Measurements from ENCODE around the gene TNK1.
"Not testable (repeated sequence)": the region's sequence is repeated elsewhere in the genome, so short reads cannot be mapped to it uniquely, and the experiment has no call there.

TNK1 gene

GRCh38 chr17:7380855-7381683 lies at the start of gene TNK1:
TNK1 (plus strand) TSS chr17:7381089; CDS start chr17:7382927, 1,838 bp downstream.
- no peak for DNase-seq (ENCODE audit: low read depth)
- H3K4me3 ChIP-seq (ENCODE audit: low read depth, low read length): no peak within 1 kb of the TSS
- no peak for TF ChIP-seq CTCF (IDR thresholded peaks at IDR 0.05; ENCODE audit: low read depth, low read length)
- no peak for TF ChIP-seq MYC (IDR thresholded peaks at IDR 0.05; ENCODE audit: low read depth, low read length)
- no peak for TF ChIP-seq POLR2A (IDR thresholded peaks at IDR 0.05; ENCODE audit: extremely low read depth, insufficient read length)
- TF ChIP-seq MAX (IDR thresholded peaks at IDR 0.05; ENCODE audit: low read depth, low read length): no peak

- no peak overlapping the region for H3K4me3 ChIP-seq (ENCODE audit: low read depth, low read length)
- TF ChIP-seq MYC (IDR thresholded peaks at IDR 0.05; ENCODE audit: low read depth, low read length): no peak
Observed at GRCh38 chr17:7332111-7332510, 48.8 kb upstream of the TNK1 start.

GRCh38 chr17:7332600-7333069 lies 48.3 kb upstream of the TNK1 start:
- not testable (repeated sequence) for H3K4me3 ChIP-seq (ENCODE audit: low read depth, low read length); DNase-seq (ENCODE audit: low read depth)

More at GRCh38 chr17:7332111-7332510, 48.8 kb upstream of the TNK1 start:
- no peak for DNase-seq (ENCODE audit: low read depth)

- no peak for DNase-seq (ENCODE audit: low read depth)
- H3K4me3 ChIP-seq (ENCODE audit: low read depth, low read length): no peak overlapping the region
- TF ChIP-seq MYC (IDR thresholded peaks at IDR 0.05; ENCODE audit: low read depth, low read length): no peak
- no peak for TF ChIP-seq CTCF (IDR thresholded peaks at IDR 0.05; ENCODE audit: low read depth, low read length)
- TF ChIP-seq MAX (IDR thresholded peaks at IDR 0.05; ENCODE audit: low read depth, low read length): no peak
- TF ChIP-seq POLR2A (IDR thresholded peaks at IDR 0.05; ENCODE audit: extremely low read depth, insufficient read length): no peak
Observed at GRCh38 chr17:7334938-7335538, 45.9 kb upstream of the TNK1 start.

- peak overlapping the region; percentile 77 for H3K4me3 ChIP-seq (ENCODE audit: low read depth, low read length)
- not testable (repeated sequence) for DNase-seq (ENCODE audit: low read depth)
Observed at GRCh38 chr17:7335765-7336164, 45.1 kb upstream of the TNK1 start.

- TF ChIP-seq POLR2A (IDR thresholded peaks at IDR 0.05; ENCODE audit: extremely low read depth, insufficient read length) (no peak), CTCF (IDR thresholded peaks at IDR 0.05; ENCODE audit: low read depth, low read length) (no peak), MAX (IDR thresholded peaks at IDR 0.05; ENCODE audit: low read depth, low read length) (peak; percentile 54), MYC (IDR thresholded peaks at IDR 0.05; ENCODE audit: low read depth, low read length) (0 out of 2 replicates have a peak, but pooled peaks have one; percentile 54)
- DNase-seq (ENCODE audit: low read depth): peak; percentile 83
- H3K4me3 ChIP-seq (ENCODE audit: low read depth, low read length): peak within 1 kb of the TSS; percentile 77
Observed at GRCh38 chr17:7336240-7337175, 44.4 kb upstream of the TNK1 start, which contains the start of gene ACAP1. ACAP1 (plus strand) TSS chr17:7336529; CDS start chr17:7336735, 206 bp downstream.

- DNase-seq (ENCODE audit: low read depth): not testable (repeated sequence)
- peak overlapping the region; percentile 77 for H3K4me3 ChIP-seq (ENCODE audit: low read depth, low read length)
Observed at GRCh38 chr17:7337600-7337999, 43.3 kb upstream of the TNK1 start.

Measured in NB4 (cell line).